Stomach (tissue), 4 donors: ENCODE results near the gene GRM4.

Experiments
- CTCF ChIP-seq, 7 experiments: fragments of 450-650 bp in 4 of 7; fragments of 200-600 bp in 3 of 7; sonication (generic) in 3 of 7; IDR thresholded peaks; one replicate each; pipeline ENCODE4 v1.5.1; 2016 to 2019; ENCODE audit warnings: antibody characterized with exemption in 7 of 7, control low read depth in 2 of 7, mild to moderate bottlenecking in 1 of 7
- EP300 ChIP-seq: sonication (generic); formaldehyde crosslinking; IDR thresholded peaks from one replicate; pipeline ENCODE4 v1.6.1; 2017; ENCODE audit warnings: antibody characterized with exemption
- POLR2A ChIP-seq, 4 donors: fragments of 450-650 bp; IDR thresholded peaks; one replicate each; pipeline ENCODE4 v1.6.1; 2016; ENCODE audit warnings: antibody characterized with exemption in 4 of 4, control low read depth in 2 of 4, mild to moderate bottlenecking in 1 of 4, moderate library complexity in 1 of 4
- POLR2AphosphoS5 ChIP-seq, 3 donors: sonication (generic); formaldehyde crosslinking; IDR thresholded peaks; one replicate each; pipeline ENCODE4 v1.6.1; 2016; ENCODE audit warnings: antibody characterized with exemption in 3 of 3

- no peak for TF ChIP-seq CTCF (IDR thresholded peaks at IDR 0.05)
- no peak for TF ChIP-seq EP300
- no peak for TF ChIP-seq POLR2A (IDR thresholded peaks at IDR 0.05)
- TF ChIP-seq POLR2AphosphoS5 (IDR thresholded peaks at IDR 0.05) = no peak
These were observed 149.8 kb downstream of the GRM4 start for GRCh38 chr6:33996120-33996475.
